Breast epithelium (tissue), 3 donors: ENCODE data around the gene TNFAIP8.

Source experiments
- CTCF ChIP-seq, 3 donors: fragments of 450-650 bp; IDR thresholded peaks; one replicate each; pipeline ENCODE4 v1.5.1; 2016 to 2017; ENCODE audit warnings: antibody characterized with exemption in 3 of 3, mild to moderate bottlenecking in 3 of 3, moderate library complexity in 3 of 3
- POLR2A ChIP-seq: fragments of 450-650 bp; IDR thresholded peaks from one replicate; pipeline ENCODE4 v1.6.1; 2016; ENCODE audit warnings: antibody characterized with exemption, mild to moderate bottlenecking, moderate library complexity
- POLR2AphosphoS5 ChIP-seq, 3 donors: sonication (generic); formaldehyde crosslinking; IDR thresholded peaks; one replicate each; pipeline ENCODE4 v1.6.1; 2017; ENCODE audit warnings: antibody characterized with exemption in 3 of 3

DNA sequence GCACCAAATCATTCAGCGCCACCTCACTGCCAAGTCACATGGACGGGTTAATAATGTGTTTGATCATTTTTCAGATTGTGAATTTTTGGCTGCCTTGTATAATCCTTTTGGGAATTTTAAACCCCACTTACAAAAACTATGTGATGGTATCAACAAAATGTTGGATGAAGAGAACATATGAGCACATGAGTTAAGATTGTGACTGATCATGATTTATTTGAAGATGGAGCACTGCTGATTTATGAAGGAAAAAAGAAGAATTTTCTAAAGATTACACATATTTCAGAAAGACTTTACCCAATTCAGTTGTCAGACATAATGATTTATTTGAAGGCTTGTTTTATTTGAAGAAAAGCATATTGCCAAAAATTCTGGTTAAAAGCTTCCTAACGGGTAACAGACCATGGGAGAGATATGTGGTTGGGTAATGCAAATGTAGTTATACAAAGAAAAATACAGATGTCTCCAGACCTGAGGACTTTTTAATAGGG, 37.4 kb downstream of the TNFAIP8 start:
- TF ChIP-seq CTCF (IDR thresholded peaks at IDR 0.05) (no peak), POLR2A (no peak), POLR2AphosphoS5 (IDR thresholded peaks at IDR 0.05) (no peak)
